H1 (cell line): ENCODE data around the gene KRT76. TPM values are rescaled to one million over a fixed set of nuclear protein-coding genes. Genes with fewer than 3 reads are reported as not detected.

Experiments used
- CTCF ChIA-PET: fragments of 300-600 bp; sonication (Branson Sonifier 250); formaldehyde crosslinking; loops from one replicate; lab custom pipeline; 2021; ENCODE audit not compliant: partially characterized antibody; lab: Charles Lee
- POLR2A ChIA-PET: fragments of 300-600 bp; sonication (Branson Sonifier 250); formaldehyde crosslinking; loops from one replicate; lab custom pipeline; 2021; ENCODE audit warnings: inconsistent platforms; ENCODE audit not compliant: partially characterized antibody; lab: Charles Lee
- DNase-seq, 2 experiments: peaks; one replicate each; pipeline versions ENCODE4 v3.0.0 to v3.0.0-alpha.2; 2010 to 2022; ENCODE audit warnings: low spot score in 2 of 2, low read depth in 1 of 2, mixed read lengths in 1 of 2
- FAIRE-seq: peaks from 2 replicates; lab custom pipeline; 2011; peaks lifted over from hg19 to GRCh38; lab: Jason Lieb, UNC
- H2AFZ ChIP-seq: 2 replicates; pipeline ENCODE4 v1.8.1; 2012; ENCODE audit warnings: low read length, inconsistent platforms
- H2AK5ac ChIP-seq: 2 replicates; pipeline ENCODE4 v1.6.1; 2013; ENCODE audit warnings: low read depth, low read length
- H2BK120ac ChIP-seq: replicated peaks from 2 replicates; pipeline ENCODE3; 2013; ENCODE audit warnings: low read depth, low read length, inconsistent platforms
- H2BK12ac ChIP-seq: 2 replicates; pipeline ENCODE4 v1.6.1; 2013; ENCODE audit warnings: low read depth, low read length
- H2BK15ac ChIP-seq: 2 replicates; pipeline ENCODE4 v1.6.1; 2013; ENCODE audit warnings: low read length
- H2BK20ac ChIP-seq: 2 replicates; pipeline ENCODE4 v1.6.1; 2013; ENCODE audit warnings: low read length
- H2BK5ac ChIP-seq: 2 replicates; pipeline ENCODE4 v1.6.1; 2013; ENCODE audit warnings: low read depth, low read length
- H3K14ac ChIP-seq: 2 replicates; pipeline ENCODE4 v1.6.1; 2013; ENCODE audit warnings: inconsistent platforms; ENCODE audit not compliant: insufficient read length
- H3K18ac ChIP-seq: 2 replicates; pipeline ENCODE4 v1.6.1; 2013; ENCODE audit warnings: low read length; ENCODE audit errors: extremely low read depth
- H3K23ac ChIP-seq: 2 replicates; pipeline ENCODE4 v1.6.1; 2013; ENCODE audit warnings: inconsistent platforms; ENCODE audit not compliant: insufficient read length
- H3K23me2 ChIP-seq: 2 replicates; pipeline ENCODE4 v1.6.1; 2013; ENCODE audit warnings: low read depth, low read length
- H3K27ac ChIP-seq: 2 replicates; pipeline ENCODE4 v1.6.1; 2011; ENCODE audit warnings: low read depth, low read length, inconsistent platforms
- H3K27me3 ChIP-seq, 4 experiments: replicated peaks in 1 of 4; 1 replicate in 1 of 4; 2 replicates in 3 of 4; pipeline versions ENCODE4 v1.6.1 to v1.8.1; 2011 to 2013; ENCODE audit warnings: low read length in 3 of 4, mild to moderate bottlenecking in 3 of 4, inconsistent platforms in 2 of 4, mixed read lengths in 2 of 4, moderate library complexity in 1 of 4; ENCODE audit not compliant: control insufficient read depth in 3 of 4, insufficient read depth in 3 of 4; ENCODE audit errors: extremely low read depth in 1 of 4
- H3K36me3 ChIP-seq, 4 experiments: 2 replicates each; pipeline versions ENCODE4 v1.6.1 to v1.8.1; 2011 to 2013; ENCODE audit warnings: mild to moderate bottlenecking in 4 of 4, low read length in 3 of 4, moderate library complexity in 2 of 4, control low read depth in 1 of 4, inconsistent platforms in 1 of 4; ENCODE audit not compliant: insufficient read depth in 4 of 4, control insufficient read depth in 2 of 4
- H3K4ac ChIP-seq: replicated peaks from 2 replicates; pipeline ENCODE3; 2013; ENCODE audit warnings: low read length, low read depth, mixed read lengths, inconsistent platforms; ENCODE audit not compliant: insufficient read length
- H3K4me1 ChIP-seq, 4 experiments: replicated peaks in 1 of 4; 1 replicate in 1 of 4; 2 replicates in 3 of 4; pipeline versions ENCODE4 v1.6.1 to v1.8.1; 2011 to 2013; ENCODE audit warnings: low read length in 3 of 4, inconsistent platforms in 2 of 4, mixed read lengths in 1 of 4; ENCODE audit not compliant: insufficient read depth in 4 of 4, control insufficient read depth in 3 of 4
- H3K4me2 ChIP-seq, 2 experiments: 2 replicates each; pipeline versions ENCODE4 v1.6.1 to v1.8.1; 2011 to 2013; ENCODE audit warnings: low read depth in 2 of 2, low read length in 2 of 2, control low read depth in 1 of 2, inconsistent platforms in 1 of 2, mild to moderate bottlenecking in 1 of 2; ENCODE audit not compliant: insufficient read depth in 1 of 2
- H3K4me3 ChIP-seq, 4 experiments: fragments of 200-600, 300-600 bp in 1 of 4; sonication (generic), shearing (Covaris generic), sonication (Bioruptor Twin) in 1 of 4; 2 replicates each; pipeline versions ENCODE4 v1.5.1 to v1.8.1; 2011 to 2016; ENCODE audit warnings: low read length in 4 of 4, low read depth in 3 of 4, control low read depth in 2 of 4, inconsistent platforms in 2 of 4, mild to moderate bottlenecking in 2 of 4, mixed read lengths in 1 of 4, moderate library complexity in 1 of 4; ENCODE audit not compliant: insufficient read depth in 2 of 4; ENCODE audit errors: extremely low read depth in 1 of 4
- H3K56ac ChIP-seq: replicated peaks from 2 replicates; pipeline ENCODE3; 2013; ENCODE audit warnings: low read depth, mild to moderate bottlenecking, mixed read lengths, low read length, inconsistent platforms; ENCODE audit not compliant: insufficient read length
- H3K79me1 ChIP-seq: 2 replicates; pipeline ENCODE4 v1.6.1; 2013; ENCODE audit warnings: low read depth, low read length, control low read depth
- H3K79me2 ChIP-seq, 2 experiments: 2 replicates each; pipeline versions ENCODE4 v1.6.1 to v1.8.1; 2012 to 2013; ENCODE audit warnings: low read length in 2 of 2, mild to moderate bottlenecking in 2 of 2, inconsistent platforms in 1 of 2; ENCODE audit not compliant: insufficient read depth in 2 of 2, control insufficient read depth in 1 of 2
- H3K9ac ChIP-seq, 4 experiments: replicated peaks in 1 of 4; 1 replicate in 1 of 4; 2 replicates in 3 of 4; pipeline versions ENCODE4 v1.6.1 to v1.8.1; 2011 to 2013; ENCODE audit warnings: low read depth in 3 of 4, low read length in 3 of 4, control low read depth in 2 of 4, mild to moderate bottlenecking in 2 of 4, moderate library complexity in 2 of 4, inconsistent platforms in 1 of 4; ENCODE audit errors: extremely low read depth in 1 of 4
- H3K9me3 ChIP-seq, 2 experiments: 2 replicates each; pipeline versions ENCODE4 v1.6.1 to v1.8.1; 2012 to 2013; ENCODE audit warnings: mild to moderate bottlenecking in 2 of 2, moderate library complexity in 2 of 2, control low read depth in 1 of 2, inconsistent platforms in 1 of 2, low read depth in 1 of 2, low read length in 1 of 2, mixed read lengths in 1 of 2; ENCODE audit not compliant: insufficient read depth in 2 of 2
- H4K20me1 ChIP-seq, 2 experiments: replicated peaks in 1 of 2; 2 replicates each; pipeline versions ENCODE3 to v1.8.1; 2011 to 2013; ENCODE audit warnings: inconsistent platforms in 2 of 2, low read length in 2 of 2, mild to moderate bottlenecking in 1 of 2; ENCODE audit not compliant: insufficient read depth in 2 of 2, control insufficient read depth in 1 of 2
- H4K5ac ChIP-seq: 2 replicates; pipeline ENCODE4 v1.6.1; 2013; ENCODE audit warnings: low read length, low read depth, mixed read lengths, inconsistent platforms; ENCODE audit not compliant: insufficient read length
- H4K8ac ChIP-seq: 2 replicates; pipeline ENCODE4 v1.8.0; 2013; ENCODE audit warnings: mild to moderate bottlenecking, moderate library complexity, low read length, inconsistent platforms; ENCODE audit not compliant: insufficient read depth; ENCODE audit errors: extremely low read depth
- H4K91ac ChIP-seq: replicated peaks from 2 replicates; pipeline ENCODE3; 2013; ENCODE audit warnings: low read length, mixed read lengths, inconsistent platforms; ENCODE audit not compliant: insufficient read length
- BRCA1 ChIP-seq: IDR thresholded peaks from 2 replicates; pipeline ENCODE4 v1.6.1; 2012; ENCODE audit warnings: low read depth, low read length, improper control_type of control experiment
- HDAC2 ChIP-seq, 2 experiments: fragments of 300-600 bp in 1 of 2; sonication (generic) in 1 of 2; IDR thresholded peaks; 2 replicates each; pipeline ENCODE4 v1.6.1; 2011 to 2012; ENCODE audit warnings: low read depth in 2 of 2, low read length in 2 of 2, mild to moderate bottlenecking in 2 of 2, moderate library complexity in 2 of 2, borderline replicate concordance in 1 of 2, inconsistent platforms in 1 of 2
- MAFK ChIP-seq: IDR thresholded peaks from 2 replicates; pipeline ENCODE4 v1.6.1; 2012; ENCODE audit warnings: low read depth, mild to moderate bottlenecking, improper control_type of control experiment, low read length
- POLR2A ChIP-seq, 2 experiments: IDR thresholded peaks; 1 replicate in 1 of 2; 2 replicates in 1 of 2; pipeline ENCODE4 v1.6.1; 2011; ENCODE audit warnings: low read depth in 2 of 2, low read length in 2 of 2, mild to moderate bottlenecking in 2 of 2; ENCODE audit errors: control extremely low read depth in 1 of 2
- RFX5 ChIP-seq: IDR thresholded peaks from 2 replicates; pipeline ENCODE4 v1.6.1; 2011; ENCODE audit warnings: low read depth, low read length, improper control_type of control experiment, borderline replicate concordance
- SIRT6 ChIP-seq: IDR thresholded peaks from one replicate; pipeline ENCODE4 v1.7.1; 2012; ENCODE audit warnings: low read length, inconsistent platforms
- SP4 ChIP-seq: IDR thresholded peaks from 2 replicates; pipeline ENCODE4 v1.6.1; 2012; ENCODE audit warnings: low read length, inconsistent platforms
- TCF12 ChIP-seq: IDR thresholded peaks from 2 replicates; pipeline ENCODE4 v1.6.1; 2011; ENCODE audit warnings: low read depth, mild to moderate bottlenecking, low read length
- YY1 ChIP-seq: IDR thresholded peaks from 2 replicates; pipeline ENCODE4 v1.6.1; 2011; ENCODE audit warnings: low read depth, mild to moderate bottlenecking, low read length
- WGBS, 2 experiments: shearing (Covaris generic) in 1 of 2; methylation state at CpG; one replicate each; pipeline versions ENCODE4 v1.1.6 to v1.1.7; 2013 to 2015; ENCODE audit warnings: low lambda C conversion rate in 2 of 2, mixed read lengths in 2 of 2, inconsistent platforms in 1 of 2, low coverage in 1 of 2, missing lambda C conversion rate in 1 of 2; ENCODE audit not compliant: insufficient replicate concordance in 2 of 2, insufficient coverage in 1 of 2, insufficient read length in 1 of 2; ENCODE audit errors: extremely low coverage in 1 of 2, missing lambda C conversion rate in 1 of 2; 5-methylcytosine and 5-hydroxymethylcytosine counted together
- polyA plus RNA-seq, 7 experiments: library from polyadenylated mRNA; depleted of rRNA in 3 of 7; stranded (reverse) in 5 of 7; unstranded in 2 of 7; fragments of >200 nt in 5 of 7; fragments of 200-250 nt in 2 of 7; gene quantifications; 1 replicate in 5 of 7; 2 replicates in 1 of 7; 4 replicates in 1 of 7; pipeline versions ENCODE4 v1.2.1 to v1.2.3, GENCODE V29; 2011 to 2013; ENCODE audit warnings: missing spikeins in 2 of 7, mixed read lengths in 2 of 7
- total RNA-seq: library from RNA; stranded (reverse); fragmentation: NEBNext Ultra II Directional; extraction: Animal tissue kit (Norgen Biotek cat#: 25700); gene quantifications from 2 replicates; pipeline ENCODE4 v1.2.1, GENCODE V29; 2021
- TF ChIP-seq, protein P1 (sequence below): IDR thresholded peaks from 2 replicates; pipeline ENCODE4 v1.6.1; 2012; ENCODE audit warnings: low read length, inconsistent platforms
- TF ChIP-seq, protein P2 (sequence below): IDR thresholded peaks from 2 replicates; pipeline ENCODE4 v1.6.1; 2011; ENCODE audit warnings: low read length, improper control_type of control experiment

KRT76 gene
- total and polyA plus RNA-seq, 2 of the 8 experiments (the other 6 are each of a cell fraction or from before 2014, with no cell fraction given), result not detected

DNA sequence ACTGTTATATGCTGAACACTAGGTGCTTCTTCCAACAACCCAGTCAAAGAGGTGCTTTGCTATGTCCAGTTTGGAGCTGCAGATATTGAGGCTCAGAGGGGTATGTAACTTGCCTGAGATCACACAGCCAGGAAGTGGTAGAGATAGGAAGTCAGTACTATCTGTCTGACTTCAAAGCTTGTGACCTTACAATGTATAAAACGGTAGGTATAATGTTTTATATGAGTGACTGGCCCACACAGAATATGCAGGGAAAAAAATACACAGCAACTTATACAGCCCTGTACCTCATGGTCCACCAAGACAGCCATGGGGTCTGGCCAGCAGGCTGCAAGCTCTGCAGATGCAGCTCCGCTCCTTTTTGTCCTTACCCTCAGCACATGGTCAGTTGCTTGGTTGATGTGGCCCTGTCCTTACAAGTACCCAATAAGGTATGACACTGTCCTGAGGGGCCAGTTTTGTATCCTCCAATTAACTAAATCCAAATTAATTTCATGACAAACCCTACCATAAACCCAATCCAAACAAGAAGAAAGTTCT lies 40.6 kb upstream of the KRT76 start:
- H3K23me2 ChIP-seq, result no peaks in the 10 kb centered on the region
- no peak overlapping the region for H3K18ac ChIP-seq
- no peaks in the 10 kb centered on the region for H3K27me3 ChIP-seq
- H2BK20ac ChIP-seq, result no peak overlapping the region
- DNase-seq (no peak), FAIRE-seq (no peak)
- no peak overlapping the region for H4K5ac ChIP-seq
- H4K20me1 ChIP-seq, result no peaks in the 10 kb centered on the region
- WGBS, 2 experiments, result 91% methylated on average over 2 of the region's 2 CpGs; no CpG with 5 or more reads in 1 of the 2 experiments
- no peak overlapping the region for H2BK5ac ChIP-seq
- ChIA-PET CTCF (interaction anchor here (0.5 to 1.7 kb wide), 4 partner anchors 9 to 540 kb away, joined by 3 to 6 read pairs (median 4); no protein-coding TSS in a partner anchor), POLR2A (no interaction called here)
- no peak overlapping the region for H2BK120ac ChIP-seq
- H4K8ac ChIP-seq, result no peak overlapping the region
- H2AK5ac ChIP-seq, result no peak overlapping the region
- H3K14ac ChIP-seq, result no peak overlapping the region
- no peak overlapping the region for H3K4me3 ChIP-seq
- H3K36me3 ChIP-seq, result no peaks in the 10 kb centered on the region
- no peak overlapping the region for H3K4ac ChIP-seq
- no peak overlapping the region for H3K9ac ChIP-seq
- H3K4me1 ChIP-seq, result no peaks in the 10 kb centered on the region
- no peaks in the 10 kb centered on the region for H3K9me3 ChIP-seq
- H4K91ac ChIP-seq, result no peak overlapping the region
- no peak overlapping the region for H2AFZ ChIP-seq
- no peak overlapping the region for H2BK15ac ChIP-seq
- H3K27ac ChIP-seq, result no peak overlapping the region
- H3K4me2 ChIP-seq, result no peak overlapping the region
- H3K56ac ChIP-seq, result no peak overlapping the region
- no peak overlapping the region for H3K23ac ChIP-seq
- no peaks in the 10 kb centered on the region for H3K79me2 ChIP-seq
- H2BK12ac ChIP-seq, result no peak overlapping the region
- H3K79me1 ChIP-seq, result no peaks in the 10 kb centered on the region
- TF ChIP-seq POLR2A (IDR thresholded peaks at IDR 0.05; ENCODE audit: control extremely low read depth in 1 of 2, low read depth in 2 of 2, low read length in 2 of 2), result no peak
- TF ChIP-seq SIRT6, result no peak
- no peak for TF ChIP-seq MAFK
- TF ChIP-seq, protein P1, sequence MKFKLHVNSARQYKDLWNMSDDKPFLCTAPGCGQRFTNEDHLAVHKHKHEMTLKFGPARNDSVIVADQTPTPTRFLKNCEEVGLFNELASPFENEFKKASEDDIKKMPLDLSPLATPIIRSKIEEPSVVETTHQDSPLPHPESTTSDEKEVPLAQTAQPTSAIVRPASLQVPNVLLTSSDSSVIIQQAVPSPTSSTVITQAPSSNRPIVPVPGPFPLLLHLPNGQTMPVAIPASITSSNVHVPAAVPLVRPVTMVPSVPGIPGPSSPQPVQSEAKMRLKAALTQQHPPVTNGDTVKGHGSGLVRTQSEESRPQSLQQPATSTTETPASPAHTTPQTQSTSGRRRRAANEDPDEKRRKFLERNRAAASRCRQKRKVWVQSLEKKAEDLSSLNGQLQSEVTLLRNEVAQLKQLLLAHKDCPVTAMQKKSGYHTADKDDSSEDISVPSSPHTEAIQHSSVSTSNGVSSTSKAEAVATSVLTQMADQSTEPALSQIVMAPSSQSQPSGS, result no peak
- no peak for TF ChIP-seq RFX5
- TF ChIP-seq TCF12, result no peak
- no peak for TF ChIP-seq YY1
- TF ChIP-seq SP4, result no peak
- TF ChIP-seq, protein P2, sequence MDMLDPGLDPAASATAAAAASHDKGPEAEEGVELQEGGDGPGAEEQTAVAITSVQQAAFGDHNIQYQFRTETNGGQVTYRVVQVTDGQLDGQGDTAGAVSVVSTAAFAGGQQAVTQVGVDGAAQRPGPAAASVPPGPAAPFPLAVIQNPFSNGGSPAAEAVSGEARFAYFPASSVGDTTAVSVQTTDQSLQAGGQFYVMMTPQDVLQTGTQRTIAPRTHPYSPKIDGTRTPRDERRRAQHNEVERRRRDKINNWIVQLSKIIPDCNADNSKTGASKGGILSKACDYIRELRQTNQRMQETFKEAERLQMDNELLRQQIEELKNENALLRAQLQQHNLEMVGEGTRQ, result no peak
- no peak for TF ChIP-seq BRCA1
- no peak for TF ChIP-seq HDAC2 (IDR thresholded peaks at IDR 0.05; ENCODE audit: borderline replicate concordance in 1 of 2, low read depth in 2 of 2, low read length in 2 of 2)
